Adrenal gland (tissue), 5 donors: ENCODE results near the gene TPM4.

ENCODE experiments used
- CTCF ChIP-seq, 6 experiments: fragments of 450-650 bp in 4 of 6; fragments of 200-600 bp in 2 of 6; sonication (generic) in 1 of 6; IDR thresholded peaks; 1 replicate in 5 of 6; 2 replicates in 1 of 6; pipeline versions ENCODE4 v1.5.1 to v1.8.0; 2016 to 2021; ENCODE audit warnings: antibody characterized with exemption in 6 of 6, mild to moderate bottlenecking in 2 of 6, moderate library complexity in 1 of 6
- POLR2A ChIP-seq, 2 donors: fragments of 450-650 bp; IDR thresholded peaks; one replicate each; pipeline ENCODE4 v1.6.1; 2017; ENCODE audit warnings: antibody characterized with exemption in 2 of 2, mild to moderate bottlenecking in 2 of 2, moderate library complexity in 1 of 2
- donor health status: DM: no; HTN: no; CAD: no.

GRCh38 chr19:16124953-16125352 is 48.7 kb downstream of the TPM4 start:
- no peak for TF ChIP-seq CTCF (IDR thresholded peaks at IDR 0.05)
- TF ChIP-seq POLR2A (IDR thresholded peaks at IDR 0.05): no peak
